Measurements from ENCODE around the gene SPRYD4.

SPRYD4 gene

GRCh38 chr12:56522411-56523193 is 54.2 kb downstream of the SPRYD4 start:
- no peak for DNase-seq

- DNase-seq: no peak
Observed at GRCh38 chr12:56528846-56529245, 60.5 kb downstream of the SPRYD4 start.
